Right ventricle myocardium inferior (tissue), 1 donor: ENCODE results near the gene EXD1. TPM values are rescaled to one million over a fixed set of nuclear protein-coding genes. Genes with fewer than 3 reads are reported as not detected.
"Not testable (repeated sequence)": the region's sequence is repeated elsewhere in the genome, so short reads cannot be mapped to it uniquely, and the experiment has no call there.

ENCODE experiments used
- ATAC-seq: fragments of 200-7000 bp; cut with Tn5 transposase; one replicate; pipeline ENCODE4 v1.9.1; 2020; ENCODE audit warnings: mild to moderate bottlenecking, moderate library complexity
- DNase-seq: peaks from one replicate; pipeline ENCODE4 v3.0.0; 2021; ENCODE audit errors: missing footprints
- intact Hi-C: fragments of 100-400 bp; cut with DNase I; formaldehyde crosslinking; loops from one replicate; pipeline ENCODE4 v1.11.0; 2022
- long read RNA-seq: library from polyadenylated mRNA; unstranded; transcript quantifications from one replicate; pipeline ENCODE4 v2.0.0, GENCODE V29; 2021
- total RNA-seq: library from RNA; stranded (reverse); fragmentation: NEBNext Ultra II Directional; extraction: Animal tissue kit (Norgen Biotek cat#: 25700); gene quantifications from one replicate; pipeline ENCODE4 v1.2.1, GENCODE V29; 2021
- donor health status: DM: no; HTN: yes; CAD: no; lungs with severe emphysema.

EXD1 gene, protein sequence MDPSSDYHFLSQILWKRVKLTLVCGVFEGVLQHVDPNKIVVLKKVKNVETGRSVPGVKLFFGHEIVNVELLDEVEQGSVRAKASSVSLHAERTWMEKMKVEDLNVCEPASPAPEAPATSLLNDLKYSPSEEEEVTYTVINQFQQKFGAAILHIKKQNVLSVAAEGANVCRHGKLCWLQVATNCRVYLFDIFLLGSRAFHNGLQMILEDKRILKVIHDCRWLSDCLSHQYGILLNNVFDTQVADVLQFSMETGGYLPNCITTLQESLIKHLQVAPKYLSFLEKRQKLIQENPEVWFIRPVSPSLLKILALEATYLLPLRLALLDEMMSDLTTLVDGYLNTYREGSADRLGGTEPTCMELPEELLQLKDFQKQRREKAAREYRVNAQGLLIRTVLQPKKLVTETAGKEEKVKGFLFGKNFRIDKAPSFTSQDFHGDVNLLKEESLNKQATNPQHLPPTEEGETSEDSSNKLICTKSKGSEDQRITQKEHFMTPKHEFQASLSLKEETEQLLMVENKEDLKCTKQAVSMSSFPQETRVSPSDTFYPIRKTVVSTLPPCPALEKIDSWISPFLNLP
- total RNA-seq, result not detected
- long read RNA-seq, result 0 reads

DNA sequence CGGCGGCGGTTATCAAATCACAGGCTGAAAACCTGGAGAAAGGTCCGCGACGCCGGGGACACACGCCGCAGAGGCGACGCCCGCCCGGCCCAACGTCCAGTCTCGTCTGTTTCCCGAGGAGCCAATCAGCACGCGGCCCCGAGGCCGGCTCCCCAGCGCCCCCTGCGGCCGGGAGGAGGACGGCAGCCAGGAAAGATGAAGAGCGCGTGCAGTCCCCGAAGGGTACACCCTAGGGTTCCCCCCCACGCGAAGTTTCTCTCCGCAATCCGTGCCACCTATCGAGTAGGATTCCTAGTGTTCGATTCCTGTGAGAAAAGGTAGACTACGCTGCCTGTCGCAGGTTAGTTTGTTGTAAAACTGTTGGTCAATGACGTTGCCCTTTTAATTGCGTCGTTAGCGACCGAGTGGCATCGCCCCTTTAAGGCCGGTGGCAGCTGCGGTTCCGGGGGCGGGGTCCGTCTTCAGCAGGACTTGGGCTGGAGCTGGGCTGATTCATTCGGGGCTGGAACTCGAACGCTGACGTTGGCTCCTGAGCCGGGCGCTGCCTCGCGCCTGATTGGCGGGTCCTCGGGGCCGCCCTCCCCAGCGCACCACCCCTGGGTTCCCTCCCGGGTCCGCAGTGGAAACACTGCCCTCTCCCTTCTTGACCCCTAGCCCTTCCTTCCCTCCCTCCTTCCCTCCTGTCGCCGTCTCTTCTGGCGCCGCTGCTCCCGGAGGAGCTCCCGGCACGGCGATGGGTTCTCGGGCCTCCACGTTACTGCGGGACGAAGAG is at the start of gene EXD1, which contains the start of gene CHP1:
EXD1 (minus strand) TSS at position 108 of the 772 bp plus-strand sequence. CDS start 4,182 bp downstream, outside the sequence.
CHP1 (plus strand) TSS at position 619 of the 772 bp plus-strand sequence; CDS start at position 734, 115 bp downstream.
- peak; percentile 99 for DNase-seq
- intact Hi-C loops, result loop anchor here (1.0 to 2.0 kb wide), 3 partner anchors 52 to 115 kb away; partner anchors contain the start of genes INO80, NUSAP1 and OIP5

DNA sequence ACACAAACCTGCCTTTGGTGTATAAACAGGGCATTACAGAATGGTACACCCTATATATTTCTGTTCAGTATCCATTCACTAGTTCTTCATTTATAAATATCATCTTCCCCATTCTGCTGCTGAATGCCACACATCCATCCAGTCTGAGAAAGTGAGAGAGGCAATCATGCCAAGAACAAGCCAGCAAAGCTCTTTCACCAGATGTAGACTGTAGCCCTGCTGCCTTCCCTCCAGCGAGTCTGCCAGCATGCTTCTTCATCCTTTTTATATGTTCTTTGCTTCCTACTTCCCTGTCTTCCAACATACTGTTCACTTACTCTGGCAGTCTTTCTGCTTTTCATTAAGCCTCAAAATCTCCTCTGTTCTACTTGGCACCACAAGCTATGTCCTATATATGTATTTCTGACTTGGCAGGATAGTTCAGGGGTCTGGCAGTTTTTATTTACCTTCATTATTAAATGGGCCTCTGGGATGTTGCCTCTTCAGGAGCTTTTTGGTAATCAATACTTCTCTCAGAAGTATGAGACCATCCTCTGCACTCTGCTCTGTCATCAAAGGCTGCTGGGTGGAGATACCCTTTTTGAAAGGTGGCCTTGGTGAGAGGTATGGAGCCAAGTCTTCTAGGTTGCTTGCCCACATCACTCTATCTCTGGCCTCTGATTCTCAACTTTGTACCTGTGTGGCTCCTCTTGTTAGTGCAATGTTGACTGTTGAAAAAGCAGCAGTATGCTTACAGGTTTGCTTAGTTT is 49.2 kb upstream of the EXD1 start:
- ATAC-seq (no peak), DNase-seq (no peak)
- intact Hi-C loops, result no loop called here

More for the DNA sequence above, at the start of gene EXD1, which contains the start of gene CHP1:
- ATAC-seq, result peak; percentile 100

DNA sequence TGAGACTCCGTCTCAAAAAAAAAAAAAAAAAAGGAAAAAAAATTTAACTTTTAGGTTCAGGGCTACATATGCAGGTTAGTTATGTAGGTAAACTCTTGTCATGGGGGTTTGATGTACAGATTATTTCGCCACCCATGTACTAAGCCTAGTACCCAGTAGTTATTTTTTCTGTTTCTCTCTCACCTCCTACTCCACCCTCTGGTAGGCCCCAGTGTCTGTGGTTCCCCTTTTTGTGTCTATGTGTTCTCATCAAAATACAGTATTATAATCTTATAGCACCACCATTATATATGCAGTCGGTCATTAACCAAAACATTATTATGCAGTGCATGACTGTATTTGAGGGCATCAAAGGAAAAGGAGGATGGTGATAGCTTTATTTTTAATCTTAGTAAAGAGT is 47.8 kb upstream of the EXD1 start:
- DNase-seq, result no peak
- ATAC-seq, result no peak

DNA sequence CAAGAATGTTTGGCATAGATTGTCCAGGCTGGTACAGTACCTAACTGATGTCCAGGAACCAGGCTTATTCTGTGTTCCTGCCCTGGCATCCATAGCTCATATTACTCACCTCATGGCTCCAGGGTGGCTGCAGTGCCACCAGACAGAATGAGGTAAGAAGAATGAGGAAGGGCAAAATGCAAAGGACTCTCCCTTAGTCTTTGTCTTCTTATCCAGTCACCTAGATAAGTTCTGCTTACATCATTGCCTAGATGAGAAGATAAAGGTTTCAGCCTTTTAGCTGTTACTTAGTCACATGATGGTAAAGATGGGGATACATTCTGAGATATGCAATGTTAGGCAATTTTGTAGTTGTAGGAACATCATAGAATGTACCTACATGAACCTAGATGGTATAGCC is 46.3 kb upstream of the EXD1 start:
- DNase-seq (no peak), ATAC-seq (no peak)
- intact Hi-C loops, result no loop called here

More for the DNA sequence above, 47.8 kb upstream of the EXD1 start:
- intact Hi-C loops, result no loop called here

DNA sequence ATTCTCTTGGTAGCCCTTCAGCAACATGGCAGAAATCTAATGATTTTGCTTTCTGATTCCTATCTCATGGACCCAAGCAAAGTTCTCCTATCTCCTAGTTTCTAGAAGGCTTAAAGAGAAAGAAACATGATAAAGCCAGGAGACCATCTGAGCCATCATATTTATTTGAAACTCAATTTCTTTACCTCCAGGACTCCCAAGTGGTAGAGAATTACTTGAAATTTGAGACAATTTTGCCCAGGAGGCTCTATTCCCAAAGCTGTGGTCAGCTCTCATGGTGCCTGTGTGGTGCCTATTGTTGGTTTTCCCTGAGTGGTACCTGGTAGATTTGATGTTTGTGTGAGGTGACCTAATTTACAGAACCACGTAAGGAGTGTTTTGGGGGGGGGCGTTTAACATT is 39.3 kb upstream of the EXD1 start:
- DNase-seq (no peak), ATAC-seq (no peak)
- intact Hi-C loops, result no loop called here

DNA sequence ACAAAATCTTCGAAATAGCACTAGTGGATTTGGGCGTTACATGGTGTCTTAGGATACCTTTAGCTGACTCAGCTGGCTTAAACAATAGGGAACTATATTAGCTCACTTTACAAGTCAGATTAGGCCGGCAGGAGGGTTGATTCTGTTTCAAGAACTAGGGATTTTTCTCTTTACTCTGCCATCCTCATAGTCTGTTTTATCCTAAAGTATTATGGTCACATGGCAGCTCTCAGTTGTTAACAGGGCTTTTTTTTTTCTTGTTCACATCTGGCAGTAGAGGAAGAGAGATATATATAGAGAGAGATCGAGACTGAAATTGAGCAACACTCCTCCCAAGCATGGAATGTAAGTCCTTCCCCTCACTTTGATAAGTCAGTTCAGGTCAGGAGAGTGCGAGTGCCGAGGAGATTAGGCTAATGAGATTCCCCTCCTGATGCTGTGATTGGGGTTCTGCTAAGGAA is 33.4 kb upstream of the EXD1 start:
- peak; percentile 87 for ATAC-seq
- intact Hi-C loops, result no loop called here
- DNase-seq, result no peak

DNA sequence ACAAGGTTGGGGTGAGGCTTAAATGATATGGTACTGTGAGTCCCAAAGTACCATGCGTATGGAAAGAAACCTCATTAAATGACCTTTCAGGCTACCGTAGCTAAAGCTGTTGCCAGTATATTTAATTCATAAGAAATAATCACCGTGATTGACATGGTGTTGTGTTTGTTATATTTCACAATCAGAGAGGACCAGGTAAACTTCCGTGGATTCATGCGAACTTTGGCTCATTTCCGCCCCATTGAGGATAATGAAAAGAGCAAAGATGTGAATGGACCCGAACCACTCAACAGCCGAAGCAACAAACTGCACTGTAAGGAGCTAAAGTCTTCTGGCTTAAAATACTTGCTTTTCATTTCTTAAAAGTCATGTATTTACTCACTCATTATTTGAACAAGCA is 32.0 kb upstream of the EXD1 start:
- intact Hi-C loops, result no loop called here
- no peak for ATAC-seq
- no peak for DNase-seq

DNA sequence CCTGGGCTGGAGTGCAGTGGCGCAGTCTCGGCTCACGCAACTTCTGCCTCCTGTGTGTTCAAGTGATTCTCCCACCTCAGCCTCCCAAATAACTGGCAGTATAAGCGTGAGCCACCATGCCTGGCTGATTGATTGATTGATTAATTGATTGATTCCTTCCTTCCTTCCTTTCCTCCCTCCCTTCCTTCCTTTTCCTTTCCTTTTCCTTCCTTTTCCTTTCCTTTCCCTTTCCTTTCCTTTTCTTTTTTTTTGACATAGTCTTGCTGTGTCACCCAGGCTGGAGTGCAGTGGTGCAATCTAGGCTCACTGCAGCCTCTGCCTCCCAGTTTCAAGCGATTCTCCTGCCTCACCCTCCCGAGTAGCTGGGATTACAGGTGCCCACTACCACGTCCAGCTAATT is 30.4 kb upstream of the EXD1 start:
- ATAC-seq, DNase-seq, intact Hi-C loops: not testable (repeated sequence)

DNA sequence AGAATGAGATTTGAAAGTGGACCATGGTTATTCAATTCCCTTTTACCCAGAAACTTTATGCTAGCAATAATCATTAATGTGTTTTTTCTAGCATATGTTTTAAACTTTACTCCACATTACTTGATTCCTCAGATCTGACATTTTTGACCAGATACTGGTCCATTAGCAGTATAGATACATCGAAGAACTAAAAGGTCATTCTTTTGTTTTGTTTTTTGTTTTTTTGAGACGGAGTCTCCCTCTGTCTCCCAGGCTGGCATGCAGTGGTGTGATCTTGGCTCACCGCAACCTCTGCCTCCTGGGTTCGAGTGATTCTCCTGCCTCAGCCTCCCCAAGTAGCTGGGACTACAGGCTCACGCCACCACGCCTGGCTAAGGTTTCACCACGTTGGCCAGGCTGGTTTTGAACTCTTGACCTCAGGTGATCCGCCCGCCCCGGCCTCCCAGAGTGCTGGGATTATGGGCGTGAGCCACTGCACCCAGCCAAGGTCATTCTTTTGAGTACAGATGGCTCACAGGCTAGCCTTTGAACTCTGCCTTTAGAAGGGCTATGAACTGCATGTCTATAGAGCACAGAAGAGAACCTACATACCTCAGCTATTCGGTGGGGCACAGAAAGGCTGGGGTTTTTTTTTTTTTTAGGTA is 29.1 kb upstream of the EXD1 start:
- DNase-seq (no peak), ATAC-seq (no peak)
- intact Hi-C loops, result no loop called here

DNA sequence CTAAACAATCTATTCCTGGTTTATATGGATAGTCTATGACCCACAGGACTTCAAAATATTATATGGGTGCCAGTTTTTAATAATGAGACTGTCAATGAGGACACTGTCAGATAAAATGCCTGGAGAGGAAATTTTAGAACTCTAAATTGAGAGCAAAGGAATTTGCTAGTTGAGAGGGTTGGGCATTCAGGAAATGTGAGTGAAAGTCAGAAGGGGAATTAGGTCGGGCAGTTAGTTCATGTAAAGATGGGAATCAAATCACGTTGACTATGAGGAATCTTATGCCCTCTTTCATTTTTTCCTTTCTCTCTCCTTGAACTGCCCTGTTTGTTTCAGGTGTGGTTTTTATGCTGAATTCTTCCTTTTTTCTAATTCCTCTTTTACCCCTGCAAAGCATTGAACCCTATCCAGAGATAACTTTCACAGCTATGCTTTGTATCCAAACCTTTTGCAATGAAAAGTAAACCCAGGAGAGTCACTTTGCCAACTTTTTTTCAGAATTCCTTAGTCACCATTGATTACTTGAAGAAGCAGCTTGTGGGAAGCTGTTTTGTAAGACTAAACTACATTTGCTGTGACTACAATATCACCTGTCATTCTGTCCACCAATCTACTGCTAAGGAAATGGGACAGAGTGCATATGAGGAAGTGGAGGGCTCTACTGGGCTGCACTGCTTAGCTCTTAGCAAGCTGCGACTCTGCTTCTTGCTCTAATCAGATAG is 28.4 kb upstream of the EXD1 start:
- DNase-seq, result no peak
- ATAC-seq, result peak; percentile 72
- intact Hi-C loops, result no loop called here

DNA sequence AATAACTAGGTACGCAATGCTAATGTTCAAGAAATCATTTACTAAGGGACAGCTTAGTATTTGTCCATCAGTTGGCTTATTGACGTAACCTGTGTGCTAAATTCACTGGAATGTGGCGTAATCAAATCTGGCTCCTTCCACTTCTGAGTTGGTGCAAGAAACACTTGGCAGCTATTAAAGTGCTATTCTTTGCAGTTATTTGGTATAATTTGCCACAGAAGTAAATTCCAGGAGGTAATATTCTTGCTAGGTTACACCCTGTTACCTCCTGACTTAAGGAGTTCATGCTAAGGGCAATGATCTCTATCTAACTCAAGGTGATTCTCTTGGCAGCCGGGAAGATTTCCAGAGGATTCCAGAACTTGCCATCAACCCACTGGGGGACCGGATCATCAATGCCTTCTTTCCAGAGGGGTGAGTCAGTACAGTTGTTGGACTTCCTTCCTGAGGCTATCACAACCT is 26.1 kb upstream of the EXD1 start:
- intact Hi-C loops, result no loop called here
- ATAC-seq, result no peak
- no peak for DNase-seq

DNA sequence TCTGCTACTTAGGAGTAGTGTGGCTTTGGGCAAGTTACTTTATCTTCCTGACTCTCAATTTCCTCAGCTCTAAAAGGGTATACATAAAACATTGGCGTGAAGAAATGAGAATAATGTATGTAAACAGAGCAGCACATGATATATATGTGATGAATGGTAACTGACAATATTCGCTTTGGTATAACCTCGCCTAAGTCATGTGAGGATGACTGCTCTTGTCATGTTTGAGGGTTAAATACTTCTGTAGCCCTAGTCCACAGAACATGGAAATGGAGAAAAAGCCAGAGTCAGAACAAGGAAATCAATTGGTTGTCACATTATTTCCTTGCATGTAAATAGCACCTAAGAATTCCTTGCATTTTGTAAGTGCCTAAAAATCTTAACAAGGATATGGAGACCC is 25.5 kb upstream of the EXD1 start:
- intact Hi-C loops, result no loop called here
- ATAC-seq, result no peak
- no peak for DNase-seq

DNA sequence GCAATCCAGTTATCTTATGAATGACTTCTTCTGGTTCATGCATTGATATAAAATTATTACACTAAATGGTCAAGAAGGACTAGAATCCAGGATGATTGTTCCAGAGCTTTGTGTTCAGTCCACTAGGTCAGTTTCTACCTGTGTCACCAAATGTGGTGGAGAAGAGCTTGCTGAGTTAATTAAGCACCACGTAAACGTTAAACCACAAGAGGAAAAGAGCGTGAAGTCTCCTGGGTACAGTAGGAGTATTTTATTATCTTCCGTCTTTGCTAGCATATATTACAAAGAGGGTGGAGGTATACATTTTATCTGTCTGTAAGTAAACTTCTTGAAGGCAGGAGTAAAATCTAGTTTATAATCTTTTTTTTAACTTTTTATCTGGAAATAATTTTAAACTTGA is 24.0 kb upstream of the EXD1 start:
- ATAC-seq (no peak), DNase-seq (no peak)
- intact Hi-C loops, result no loop called here

DNA sequence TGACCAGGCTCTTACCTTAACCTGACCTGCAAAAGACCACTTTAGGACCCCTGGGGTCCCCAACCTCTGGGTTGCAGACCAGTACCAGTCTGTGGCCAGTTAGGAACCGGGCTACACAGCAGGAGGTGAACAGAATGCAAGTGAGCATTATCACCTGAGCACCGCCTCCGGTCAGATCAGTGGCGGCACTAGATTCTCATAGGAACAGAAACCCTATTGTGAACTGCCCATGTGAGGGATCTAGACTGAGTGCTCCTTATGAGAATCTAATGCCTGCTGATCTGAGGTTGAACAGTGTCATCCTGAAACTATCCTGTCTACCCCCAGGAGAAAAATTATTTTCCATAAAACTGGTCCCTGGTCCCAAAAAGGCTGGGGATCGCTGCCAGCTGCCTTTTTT is 20.9 kb upstream of the EXD1 start:
- ATAC-seq, result no peak
- intact Hi-C loops, result no loop called here

DNA sequence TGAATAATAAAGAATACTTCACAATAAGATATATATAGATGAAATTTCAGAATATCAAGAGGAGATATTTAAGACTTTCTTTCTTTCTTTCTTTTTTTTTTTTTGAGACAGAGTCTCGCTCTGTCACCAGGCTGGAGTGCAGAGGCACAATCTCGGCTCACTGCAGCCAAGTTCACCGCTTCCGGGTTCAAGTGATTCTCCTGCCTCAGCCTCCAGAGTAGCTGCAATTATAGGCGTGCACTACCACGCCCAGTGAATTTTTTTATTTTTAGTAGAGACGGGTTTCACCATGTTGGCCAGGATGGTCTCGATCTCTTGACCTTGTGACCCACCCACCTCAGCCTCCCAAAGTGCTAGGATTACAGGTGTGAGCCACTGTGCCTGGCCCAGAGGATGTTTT is 20.2 kb upstream of the EXD1 start:
- DNase-seq, ATAC-seq, intact Hi-C loops: not testable (repeated sequence)

More for the DNA sequence above, 20.9 kb upstream of the EXD1 start:
- no peak for DNase-seq

DNA sequence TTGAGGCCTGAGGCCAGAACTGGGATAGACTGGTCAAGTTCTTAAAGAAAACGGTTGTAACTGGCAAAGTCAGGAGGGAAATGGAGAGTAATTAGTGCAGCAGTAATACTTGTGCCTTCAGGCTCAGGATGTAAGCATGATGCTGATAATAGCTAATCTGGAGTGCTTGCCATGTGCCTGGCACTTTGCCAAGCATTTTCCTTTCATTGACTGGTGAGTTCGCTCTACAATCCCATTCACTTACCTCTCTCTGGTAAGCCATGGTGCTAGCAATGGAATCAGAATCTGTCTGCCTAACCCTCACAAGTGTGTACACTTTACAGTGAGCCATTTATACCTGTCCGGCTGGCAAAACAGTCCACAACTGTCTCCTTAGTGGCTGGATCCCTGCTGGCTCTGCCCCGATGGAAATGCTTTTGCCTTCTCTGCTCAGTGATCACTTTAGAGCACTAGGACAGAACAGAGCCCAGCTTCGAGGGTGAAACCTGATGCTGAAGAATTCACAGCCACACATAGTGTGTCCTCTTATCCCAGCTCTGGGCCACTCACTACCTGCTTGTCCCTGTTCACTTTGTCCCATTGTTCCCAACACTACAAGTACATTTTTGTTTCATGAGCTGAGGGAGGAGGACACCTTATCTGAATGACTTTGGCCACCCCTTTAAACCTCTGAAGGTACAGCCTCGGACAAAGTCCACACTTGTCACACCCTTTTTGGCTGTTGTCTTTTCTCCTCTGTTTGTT is 10.8 kb upstream of the EXD1 start:
- intact Hi-C loops, result no loop called here
- ATAC-seq, result peak; percentile 77
- no peak for DNase-seq

DNA sequence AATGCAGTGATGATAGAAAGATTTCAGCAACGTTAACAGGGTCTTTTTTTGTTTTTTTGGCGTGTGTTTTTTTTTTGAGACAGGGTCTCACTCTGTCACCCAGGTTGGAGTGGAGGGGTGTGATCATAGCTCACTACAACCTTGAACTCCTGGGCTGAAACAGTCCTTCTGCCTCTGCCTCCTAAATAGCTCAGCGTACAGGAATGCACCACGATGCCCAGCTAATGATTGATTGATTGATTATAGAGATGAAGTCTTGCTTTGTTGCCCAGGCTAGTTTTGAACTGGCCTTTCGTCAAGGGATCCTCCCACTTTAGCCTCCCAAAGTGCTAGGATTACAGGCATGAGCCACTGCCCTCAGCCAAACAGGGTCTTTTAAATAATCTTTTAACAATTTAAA is 7.5 kb upstream of the EXD1 start:
- intact Hi-C loops, result no loop called here
- DNase-seq, result no peak
- no peak for ATAC-seq
